Measurements from ENCODE around the gene SLC17A2.

The SLC17A2 gene, protein sequence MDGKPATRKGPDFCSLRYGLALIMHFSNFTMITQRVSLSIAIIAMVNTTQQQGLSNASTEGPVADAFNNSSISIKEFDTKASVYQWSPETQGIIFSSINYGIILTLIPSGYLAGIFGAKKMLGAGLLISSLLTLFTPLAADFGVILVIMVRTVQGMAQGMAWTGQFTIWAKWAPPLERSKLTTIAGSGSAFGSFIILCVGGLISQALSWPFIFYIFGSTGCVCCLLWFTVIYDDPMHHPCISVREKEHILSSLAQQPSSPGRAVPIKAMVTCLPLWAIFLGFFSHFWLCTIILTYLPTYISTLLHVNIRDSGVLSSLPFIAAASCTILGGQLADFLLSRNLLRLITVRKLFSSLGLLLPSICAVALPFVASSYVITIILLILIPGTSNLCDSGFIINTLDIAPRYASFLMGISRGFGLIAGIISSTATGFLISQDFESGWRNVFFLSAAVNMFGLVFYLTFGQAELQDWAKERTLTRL

DNA sequence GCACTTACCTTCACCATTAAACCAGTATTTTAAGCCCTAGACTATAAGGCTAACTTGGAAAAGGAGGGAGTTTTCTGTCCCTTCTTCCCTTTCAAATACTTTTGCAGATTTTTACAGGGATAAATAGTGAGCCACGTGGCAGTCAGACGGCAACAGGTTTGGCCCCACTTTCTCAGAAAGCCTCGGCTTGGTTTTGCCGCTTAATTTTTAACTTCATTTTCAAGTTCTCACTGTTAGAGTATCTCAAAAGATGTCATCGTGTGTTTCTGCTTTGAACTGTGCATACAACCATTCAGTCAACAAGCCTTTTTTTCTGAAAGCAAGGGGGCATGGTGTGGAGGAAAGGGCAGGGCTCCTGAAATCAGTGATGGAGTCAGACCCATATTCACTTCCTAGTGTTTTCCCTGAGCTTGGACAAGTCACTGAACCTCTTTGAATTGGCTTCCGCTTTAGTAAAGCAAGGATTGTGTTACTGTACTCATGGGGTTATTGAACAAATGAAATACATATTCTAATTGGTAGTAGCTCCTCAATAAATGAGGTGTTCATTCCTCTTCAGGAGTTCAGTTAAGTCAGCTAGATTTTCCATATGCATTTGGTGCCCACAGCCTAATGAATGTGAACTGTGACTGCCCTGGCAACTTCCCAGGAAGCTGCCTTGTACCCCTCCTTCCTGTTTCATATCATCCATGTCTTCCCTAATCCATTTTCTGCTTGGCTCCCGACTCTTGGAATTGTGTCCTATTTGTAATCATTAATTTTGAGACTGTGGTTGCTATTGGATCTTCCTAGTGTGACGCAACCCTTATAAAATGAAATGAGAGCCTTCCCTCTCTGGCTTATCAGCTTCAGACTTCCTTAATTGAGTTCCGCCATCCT, at the start of gene SLC17A2:
Gene SLC17A2, minus strand, starts transcription at position 160 of the 879 bp plus-strand sequence. CDS start 4,895 bp downstream, outside the sequence.
- Histone ChIP-seq H3K9ac (ENCODE audit: low read length in 2 of 2) (no peak within 1 kb of the TSS), H3K27me3 (ENCODE audit: control insufficient read depth in 1 of 2, insufficient read depth in 2 of 2, low read length in 2 of 2) (no peaks in the 10 kb centered on the region), H3K9me3 (ENCODE audit: control insufficient read depth in 2 of 2, low read length in 2 of 2) (no peaks in the 10 kb centered on the region), H3K27ac (ENCODE audit: low read length) (no peak within 1 kb of the TSS), H3K4me3 (ENCODE audit: low read length in 2 of 2) (no peak within 1 kb of the TSS), H3K4me1 (ENCODE audit: control insufficient read depth, insufficient read depth, low read length) (no peaks in the 10 kb centered on the region), H3K36me3 (ENCODE audit: control insufficient read depth in 2 of 2, insufficient read depth in 2 of 2, low read length in 2 of 2) (no peaks in the 10 kb centered on the region)

DNA sequence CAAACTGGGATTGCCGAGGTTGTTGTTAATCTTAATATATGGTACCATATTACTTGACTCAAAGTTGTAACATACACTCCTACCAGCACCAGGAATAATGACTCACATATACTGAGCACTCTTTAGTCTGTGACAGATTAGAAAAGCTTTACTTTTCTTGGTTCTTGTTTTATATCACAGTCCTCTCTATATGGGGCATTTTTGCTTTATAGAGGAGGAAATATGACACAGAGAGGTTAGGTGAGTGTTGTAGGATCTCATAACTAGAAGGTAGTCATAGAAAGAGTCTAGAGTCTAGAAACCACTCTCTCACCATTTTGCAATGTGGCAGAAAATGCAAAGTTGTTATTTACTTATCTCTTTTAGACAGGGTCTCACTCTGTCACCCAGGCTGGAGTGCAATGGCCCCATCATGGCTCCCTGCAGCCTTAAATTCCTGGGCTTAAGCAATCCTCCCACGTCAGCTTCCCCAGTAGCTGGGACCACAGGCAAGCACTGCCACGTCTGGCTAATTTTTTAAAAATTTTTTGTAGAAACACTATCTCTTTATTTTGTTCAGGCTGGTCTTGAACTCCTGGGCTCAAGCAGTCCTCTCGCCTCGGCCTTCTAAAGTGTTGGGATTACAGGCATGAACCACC, 45.6 kb upstream of the SLC17A2 start:
- Histone ChIP-seq H3K27me3 (ENCODE audit: control insufficient read depth in 1 of 2, insufficient read depth in 2 of 2, low read length in 2 of 2) (no peaks in the 10 kb centered on the region), H3K9ac (ENCODE audit: low read length in 2 of 2) (no peak overlapping the region), H3K27ac (ENCODE audit: low read length) (no peak overlapping the region), H3K4me1 (ENCODE audit: control insufficient read depth, insufficient read depth, low read length) (no peaks in the 10 kb centered on the region), H3K9me3 (ENCODE audit: control insufficient read depth in 2 of 2, low read length in 2 of 2) (no peaks in the 10 kb centered on the region), H3K36me3 (ENCODE audit: control insufficient read depth in 2 of 2, insufficient read depth in 2 of 2, low read length in 2 of 2) (peaks cover 37 to 42% of the 10 kb centered on the region in 2 donors), H3K4me3 (ENCODE audit: low read length in 2 of 2) (no peak overlapping the region)

DNA sequence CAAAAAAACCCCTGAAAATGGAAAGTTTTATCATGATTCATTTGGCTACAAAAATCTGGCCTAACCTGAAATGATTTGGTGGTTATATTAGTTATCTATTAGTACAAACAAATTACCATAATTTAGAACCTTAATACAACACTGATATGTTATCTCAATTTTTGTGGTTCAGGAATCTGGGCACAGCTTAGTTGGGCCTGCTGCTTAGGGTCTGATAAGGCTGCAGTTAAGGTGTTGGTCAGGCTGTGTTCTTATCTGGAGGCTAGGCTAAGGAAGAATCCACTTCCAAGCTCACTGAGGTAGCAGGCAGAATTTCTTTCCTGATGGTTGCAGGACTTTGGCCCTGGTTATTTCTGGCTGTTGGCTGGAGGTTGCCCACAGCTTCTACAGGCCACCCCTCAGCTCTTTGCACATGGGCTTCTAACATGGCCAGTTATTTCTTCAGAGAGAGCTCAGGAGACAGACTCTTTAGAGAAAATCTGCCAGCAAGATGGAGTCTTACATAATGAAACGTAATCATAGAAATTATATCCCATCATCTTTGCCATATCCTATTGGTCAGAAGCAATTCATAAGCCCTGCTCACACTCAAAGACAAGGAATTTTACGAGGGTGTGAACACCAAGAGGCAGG, 43.5 kb upstream of the SLC17A2 start:
- peaks cover 38 to 45% of the 10 kb centered on the region in 2 donors for H3K36me3 ChIP-seq (ENCODE audit: control insufficient read depth in 2 of 2, insufficient read depth in 2 of 2, low read length in 2 of 2)
- no peaks in the 10 kb centered on the region for H3K4me1 ChIP-seq (ENCODE audit: control insufficient read depth, insufficient read depth, low read length)
- no peak overlapping the region for H3K27ac ChIP-seq (ENCODE audit: low read length)
- no peaks in the 10 kb centered on the region for H3K9me3 ChIP-seq (ENCODE audit: control insufficient read depth in 2 of 2, low read length in 2 of 2)
- H3K27me3 ChIP-seq (ENCODE audit: control insufficient read depth in 1 of 2, insufficient read depth in 2 of 2, low read length in 2 of 2): no peaks in the 10 kb centered on the region
- no peak overlapping the region for H3K4me3 ChIP-seq (ENCODE audit: low read length in 2 of 2)
- H3K9ac ChIP-seq (ENCODE audit: low read length in 2 of 2): no peak overlapping the region

DNA sequence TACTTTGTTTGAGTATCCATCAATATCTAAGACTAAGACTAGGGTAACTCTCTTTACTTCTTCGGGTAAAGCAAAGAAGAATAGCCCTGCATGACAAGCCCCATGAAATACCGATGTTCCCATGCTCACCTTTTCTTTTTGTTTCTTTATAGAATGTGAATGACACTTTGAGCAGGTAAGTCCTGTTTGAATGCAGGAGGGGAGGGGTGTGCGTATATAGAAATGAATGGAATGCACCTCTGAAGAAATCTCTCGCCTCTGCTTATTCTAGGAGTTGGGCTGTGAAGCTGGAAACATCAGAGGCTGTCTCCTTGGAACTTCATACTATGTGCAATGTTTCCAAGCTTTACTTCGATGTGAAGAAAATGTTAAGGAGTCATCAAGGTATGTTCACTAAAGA, 42.4 kb upstream of the SLC17A2 start:
- H3K27me3 ChIP-seq (ENCODE audit: control insufficient read depth in 1 of 2, insufficient read depth in 2 of 2, low read length in 2 of 2): no peaks in the 10 kb centered on the region
- H3K9ac ChIP-seq (ENCODE audit: low read length in 2 of 2): no peak overlapping the region
- no peaks in the 10 kb centered on the region for H3K9me3 ChIP-seq (ENCODE audit: control insufficient read depth in 2 of 2, low read length in 2 of 2)
- no peak overlapping the region for H3K4me3 ChIP-seq (ENCODE audit: low read length in 2 of 2)
- H3K36me3 ChIP-seq (ENCODE audit: control insufficient read depth in 2 of 2, insufficient read depth in 2 of 2, low read length in 2 of 2): peaks cover 41 to 48% of the 10 kb centered on the region in 2 donors
- peaks cover 1% of the 10 kb centered on the region for H3K4me1 ChIP-seq (ENCODE audit: control insufficient read depth, insufficient read depth, low read length)
- no peak overlapping the region for H3K27ac ChIP-seq (ENCODE audit: low read length)

DNA sequence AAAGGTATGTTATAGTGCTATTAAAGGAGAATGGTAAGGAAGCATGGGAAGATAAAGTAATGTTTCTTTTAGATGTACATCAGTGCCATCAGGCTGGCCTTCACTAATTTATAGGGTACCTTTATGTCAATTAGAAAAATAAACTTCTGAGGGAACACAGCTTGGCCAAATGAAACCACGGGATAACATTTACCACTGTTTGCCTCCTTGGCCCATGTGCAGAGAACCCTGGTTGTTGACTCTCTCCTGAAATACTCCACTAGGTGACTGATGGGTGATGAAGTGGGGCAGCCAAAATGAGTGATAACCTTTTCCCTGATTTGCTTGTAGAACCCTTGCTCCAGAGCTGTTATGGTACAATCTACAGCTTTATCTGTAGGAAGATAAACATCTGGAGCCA, 41.6 kb upstream of the SLC17A2 start:
- H3K4me3 ChIP-seq (ENCODE audit: low read length in 2 of 2): no peak overlapping the region
- H3K4me1 ChIP-seq (ENCODE audit: control insufficient read depth, insufficient read depth, low read length): peaks cover 5% of the 10 kb centered on the region
- no peak overlapping the region for H3K27ac ChIP-seq (ENCODE audit: low read length)
- peaks cover 44 to 45% of the 10 kb centered on the region in 2 donors for H3K36me3 ChIP-seq (ENCODE audit: control insufficient read depth in 2 of 2, insufficient read depth in 2 of 2, low read length in 2 of 2)
- H3K9ac ChIP-seq (ENCODE audit: low read length in 2 of 2): no peak overlapping the region
- no peaks in the 10 kb centered on the region for H3K9me3 ChIP-seq (ENCODE audit: control insufficient read depth in 2 of 2, low read length in 2 of 2)
- no peaks in the 10 kb centered on the region for H3K27me3 ChIP-seq (ENCODE audit: control insufficient read depth in 1 of 2, insufficient read depth in 2 of 2, low read length in 2 of 2)

DNA sequence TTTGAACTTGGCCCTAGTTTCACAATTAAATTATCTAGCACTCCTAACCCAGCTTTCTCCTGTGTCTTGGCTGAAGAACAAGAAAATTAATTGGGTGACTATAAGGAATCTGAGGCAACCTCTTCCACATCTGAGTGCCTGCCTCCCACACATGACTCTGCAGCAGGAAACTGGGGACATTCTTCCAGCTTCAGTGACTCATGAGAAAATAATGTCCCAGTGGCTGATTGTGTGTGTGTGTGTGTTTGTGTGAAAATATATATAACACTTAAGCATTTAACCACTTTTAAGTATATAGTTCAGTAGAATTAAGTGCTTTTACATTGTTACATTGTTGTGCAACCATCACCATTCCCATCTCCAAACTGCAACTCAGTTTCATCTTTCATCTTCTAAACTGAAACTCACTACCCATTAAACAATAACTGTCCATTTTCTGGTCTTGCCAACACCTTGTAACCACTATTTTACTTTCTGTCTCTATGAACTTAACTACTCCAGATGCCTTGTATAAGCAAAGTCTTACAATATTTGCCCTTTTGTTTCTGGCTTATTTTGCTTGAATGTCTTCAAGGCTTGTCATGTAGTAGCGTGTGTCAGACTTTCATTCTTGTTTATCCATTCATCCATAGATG, 40.8 kb upstream of the SLC17A2 start:
- no peaks in the 10 kb centered on the region for H3K27me3 ChIP-seq (ENCODE audit: control insufficient read depth in 1 of 2, insufficient read depth in 2 of 2, low read length in 2 of 2)
- peaks cover 46 to 49% of the 10 kb centered on the region in 2 donors for H3K36me3 ChIP-seq (ENCODE audit: control insufficient read depth in 2 of 2, insufficient read depth in 2 of 2, low read length in 2 of 2)
- H3K4me3 ChIP-seq (ENCODE audit: low read length in 2 of 2): no peak overlapping the region
- H3K4me1 ChIP-seq (ENCODE audit: control insufficient read depth, insufficient read depth, low read length): peaks cover 10% of the 10 kb centered on the region
- H3K9me3 ChIP-seq (ENCODE audit: control insufficient read depth in 2 of 2, low read length in 2 of 2): no peaks in the 10 kb centered on the region
- H3K27ac ChIP-seq (ENCODE audit: low read length): no peak overlapping the region
- H3K9ac ChIP-seq (ENCODE audit: low read length in 2 of 2): no peak overlapping the region

DNA sequence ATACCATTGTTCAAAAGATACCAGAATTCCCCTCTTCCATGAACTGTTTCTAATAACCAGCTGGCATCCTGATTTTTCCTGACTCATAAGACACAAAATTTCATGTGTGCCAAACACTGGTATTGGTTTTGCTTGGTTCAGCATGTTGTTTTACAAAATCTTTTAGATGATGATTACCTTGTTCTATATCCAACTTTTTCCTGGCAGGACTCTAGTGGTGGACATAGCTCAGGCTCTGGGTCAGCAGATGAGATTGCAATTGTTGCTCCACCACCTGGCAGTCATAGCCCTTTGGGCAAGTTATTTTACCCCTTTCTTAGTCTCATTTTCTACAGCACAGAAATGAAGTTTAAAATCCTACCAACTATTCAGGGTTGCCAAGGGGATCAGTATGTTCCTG, 38.3 kb upstream of the SLC17A2 start:
- peaks cover 23% of the 10 kb centered on the region for H3K4me1 ChIP-seq (ENCODE audit: control insufficient read depth, insufficient read depth, low read length)
- H3K36me3 ChIP-seq (ENCODE audit: control insufficient read depth in 2 of 2, insufficient read depth in 2 of 2, low read length in 2 of 2): peaks cover 34 to 38% of the 10 kb centered on the region in 2 donors
- no peak overlapping the region for H3K4me3 ChIP-seq (ENCODE audit: low read length in 2 of 2)
- no peak overlapping the region for H3K27ac ChIP-seq (ENCODE audit: low read length)
- no peak overlapping the region for H3K9ac ChIP-seq (ENCODE audit: low read length in 2 of 2)
- no peaks in the 10 kb centered on the region for H3K27me3 ChIP-seq (ENCODE audit: control insufficient read depth in 1 of 2, insufficient read depth in 2 of 2, low read length in 2 of 2)
- H3K9me3 ChIP-seq (ENCODE audit: control insufficient read depth in 2 of 2, low read length in 2 of 2): no peaks in the 10 kb centered on the region

DNA sequence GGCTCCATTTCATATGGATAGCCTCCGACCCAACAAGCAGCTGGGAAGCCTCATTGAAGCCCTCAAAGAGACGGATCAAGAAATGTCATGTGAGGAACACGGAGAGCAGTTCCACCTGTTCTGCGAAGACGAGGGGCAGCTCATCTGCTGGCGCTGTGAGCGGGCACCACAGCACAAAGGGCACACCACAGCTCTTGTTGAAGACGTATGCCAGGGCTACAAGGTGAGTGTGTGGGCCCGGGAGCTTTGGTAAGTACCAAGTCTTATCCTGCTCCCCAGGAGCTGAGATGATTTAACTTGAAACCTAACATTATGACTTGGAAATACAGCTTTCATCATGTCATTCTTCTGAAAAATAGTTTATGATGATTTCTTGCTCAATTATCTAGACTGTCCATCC, 36.2 kb upstream of the SLC17A2 start:
- Histone ChIP-seq H3K9ac (ENCODE audit: low read length in 2 of 2) (no peak overlapping the region), H3K27me3 (ENCODE audit: control insufficient read depth in 1 of 2, insufficient read depth in 2 of 2, low read length in 2 of 2) (no peaks in the 10 kb centered on the region), H3K4me1 (ENCODE audit: control insufficient read depth, insufficient read depth, low read length) (peaks cover 30% of the 10 kb centered on the region), H3K27ac (ENCODE audit: low read length) (no peak overlapping the region), H3K4me3 (ENCODE audit: low read length in 2 of 2) (peak overlapping the region in 1 of 2 donors; percentile 31), H3K9me3 (ENCODE audit: control insufficient read depth in 2 of 2, low read length in 2 of 2) (no peaks in the 10 kb centered on the region), H3K36me3 (ENCODE audit: control insufficient read depth in 2 of 2, insufficient read depth in 2 of 2, low read length in 2 of 2) (peaks cover 21 to 23% of the 10 kb centered on the region in 2 donors)

DNA sequence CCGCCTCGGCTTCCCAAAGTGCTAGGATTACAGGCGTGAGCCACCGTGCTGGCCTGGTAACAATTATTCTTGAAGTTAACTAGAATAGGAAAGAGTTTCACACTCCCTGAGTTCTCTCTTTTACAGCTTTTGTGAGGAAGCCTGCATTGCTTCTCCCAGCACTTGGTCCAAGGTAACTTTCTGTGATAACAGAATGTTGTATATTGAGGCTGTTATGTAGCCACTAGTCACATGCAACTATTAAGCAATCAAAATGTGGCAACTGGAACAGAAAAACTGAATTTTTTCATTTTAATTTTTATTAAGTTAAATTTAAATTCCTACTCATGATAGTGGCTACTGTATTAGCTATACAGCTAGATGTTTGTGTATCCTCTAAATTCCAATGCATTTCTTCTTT, 34.6 kb upstream of the SLC17A2 start:
- H3K27ac ChIP-seq (ENCODE audit: low read length): no peak overlapping the region
- no peak overlapping the region for H3K9ac ChIP-seq (ENCODE audit: low read length in 2 of 2)
- no peaks in the 10 kb centered on the region for H3K27me3 ChIP-seq (ENCODE audit: control insufficient read depth in 1 of 2, insufficient read depth in 2 of 2, low read length in 2 of 2)
- peaks cover 21 to 23% of the 10 kb centered on the region in 2 donors for H3K36me3 ChIP-seq (ENCODE audit: control insufficient read depth in 2 of 2, insufficient read depth in 2 of 2, low read length in 2 of 2)
- H3K4me3 ChIP-seq (ENCODE audit: low read length in 2 of 2): peak overlapping the region in 1 of 2 donors; percentile 15
- H3K4me1 ChIP-seq (ENCODE audit: control insufficient read depth, insufficient read depth, low read length): peaks cover 35% of the 10 kb centered on the region
- H3K9me3 ChIP-seq (ENCODE audit: control insufficient read depth in 2 of 2, low read length in 2 of 2): no peaks in the 10 kb centered on the region

All from stomach smooth muscle (tissue), 2 donors.